ENCODE measurements around the gene CES2.
"Not testable (repeated sequence)": the region's sequence is repeated elsewhere in the genome, so short reads cannot be mapped to it uniquely, and the experiment has no call there.

Gene CES2

DNA sequence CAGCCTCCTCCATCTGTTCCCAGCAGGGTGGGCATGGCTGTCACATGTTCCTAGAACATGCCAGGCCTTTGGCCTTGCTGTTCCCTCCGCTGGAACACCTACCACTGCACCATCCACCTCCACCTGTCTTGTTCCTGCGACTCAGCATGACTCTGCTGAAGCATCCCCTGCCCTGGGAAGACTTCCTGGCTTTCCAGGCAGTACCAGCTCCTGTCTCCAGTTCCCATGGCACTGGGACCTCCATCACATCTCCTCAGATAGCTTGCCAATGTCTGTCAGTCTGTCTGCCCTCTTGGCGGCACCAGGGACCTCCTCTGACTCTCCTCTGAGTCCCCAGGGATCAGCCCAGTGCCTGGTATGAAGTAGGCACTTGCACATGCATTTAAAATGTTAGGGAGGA is 39.3 kb upstream of the CES2 start:
- H3K9ac ChIP-seq (ENCODE audit: low read depth, low read length): no peak overlapping the region
- peaks cover 2% of the 10 kb centered on the region for H3K4me1 ChIP-seq (ENCODE audit: control insufficient read depth, insufficient read depth, low read length)
- no peaks in the 10 kb centered on the region for H3K27me3 ChIP-seq (ENCODE audit: control insufficient read depth, insufficient read depth, low read length)
- no peak overlapping the region for H3K4me3 ChIP-seq (ENCODE audit: low read depth, low read length)
- H3K36me3 ChIP-seq (ENCODE audit: control insufficient read depth, insufficient read depth, low read length): no peaks in the 10 kb centered on the region
- H3K9me3 ChIP-seq (ENCODE audit: control insufficient read depth, insufficient read depth, low read length): no peaks in the 10 kb centered on the region

DNA sequence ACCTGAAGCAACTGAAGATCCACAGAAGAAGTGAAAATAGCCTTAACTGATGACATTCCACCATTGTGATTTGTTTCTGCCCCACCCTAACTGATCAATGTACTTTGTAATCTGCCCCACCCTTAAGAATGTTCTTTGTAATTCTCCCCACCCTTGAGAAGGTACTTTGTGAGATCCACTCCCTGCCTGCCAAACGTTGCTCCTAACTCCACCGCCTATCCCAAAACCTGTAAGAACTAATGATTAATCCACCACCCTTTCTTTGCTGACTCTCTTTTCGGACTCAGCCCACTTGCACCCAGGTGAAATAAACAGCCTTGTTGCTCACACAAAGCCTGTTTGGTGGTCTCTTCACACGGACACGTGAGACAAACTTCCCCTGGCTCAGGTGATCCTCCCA is 38.6 kb upstream of the CES2 start:
- H3K36me3 ChIP-seq (ENCODE audit: control insufficient read depth, insufficient read depth, low read length); H3K9me3 ChIP-seq (ENCODE audit: control insufficient read depth, insufficient read depth, low read length); H3K27me3 ChIP-seq (ENCODE audit: control insufficient read depth, insufficient read depth, low read length); H3K4me3 ChIP-seq (ENCODE audit: low read depth, low read length); H3K4me1 ChIP-seq (ENCODE audit: control insufficient read depth, insufficient read depth, low read length); H3K9ac ChIP-seq (ENCODE audit: low read depth, low read length): not testable (repeated sequence)

DNA sequence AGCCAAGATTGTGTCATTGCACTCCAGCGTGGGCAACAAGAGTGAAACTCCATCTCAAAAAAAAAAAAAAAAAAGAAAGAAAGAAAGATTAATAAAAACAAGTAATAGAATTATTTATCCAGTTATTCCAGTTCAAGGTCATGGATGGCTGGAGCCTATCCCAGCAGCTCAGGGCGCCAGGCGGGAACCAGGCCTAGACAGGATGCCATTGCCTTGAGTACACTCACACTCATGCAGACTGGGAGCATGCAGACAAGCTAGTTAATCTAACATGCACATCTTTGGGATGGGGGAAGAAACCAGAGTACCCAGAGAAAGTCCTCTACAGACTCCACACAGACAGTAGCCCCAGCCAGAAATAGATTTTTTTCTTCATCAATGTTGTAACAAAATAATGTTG is 37.1 kb upstream of the CES2 start:
- no peaks in the 10 kb centered on the region for H3K36me3 ChIP-seq (ENCODE audit: control insufficient read depth, insufficient read depth, low read length)
- no peaks in the 10 kb centered on the region for H3K9me3 ChIP-seq (ENCODE audit: control insufficient read depth, insufficient read depth, low read length)
- peaks cover 2% of the 10 kb centered on the region for H3K4me1 ChIP-seq (ENCODE audit: control insufficient read depth, insufficient read depth, low read length)
- no peaks in the 10 kb centered on the region for H3K27me3 ChIP-seq (ENCODE audit: control insufficient read depth, insufficient read depth, low read length)
- no peak overlapping the region for H3K4me3 ChIP-seq (ENCODE audit: low read depth, low read length)
- H3K9ac ChIP-seq (ENCODE audit: low read depth, low read length): no peak overlapping the region

GRCh38 chr16:66898933-66899309 is 36.4 kb upstream of the CES2 start:
- Histone ChIP-seq H3K4me1 (ENCODE audit: control insufficient read depth, insufficient read depth, low read length) (peaks cover 2% of the 10 kb centered on the region), H3K9ac (ENCODE audit: low read depth, low read length) (no peak overlapping the region), H3K27me3 (ENCODE audit: control insufficient read depth, insufficient read depth, low read length) (no peaks in the 10 kb centered on the region), H3K4me3 (ENCODE audit: low read depth, low read length) (no peak overlapping the region), H3K36me3 (ENCODE audit: control insufficient read depth, insufficient read depth, low read length) (no peaks in the 10 kb centered on the region), H3K9me3 (ENCODE audit: control insufficient read depth, insufficient read depth, low read length) (no peaks in the 10 kb centered on the region)

GRCh38 chr16:66899310-66899944 is 35.9 kb upstream of the CES2 start:
- Histone ChIP-seq H3K36me3 (ENCODE audit: control insufficient read depth, insufficient read depth, low read length) (no peaks in the 10 kb centered on the region), H3K9me3 (ENCODE audit: control insufficient read depth, insufficient read depth, low read length) (no peaks in the 10 kb centered on the region), H3K4me3 (ENCODE audit: low read depth, low read length) (no peak overlapping the region), H3K4me1 (ENCODE audit: control insufficient read depth, insufficient read depth, low read length) (peaks cover 2% of the 10 kb centered on the region), H3K9ac (ENCODE audit: low read depth, low read length) (no peak overlapping the region), H3K27me3 (ENCODE audit: control insufficient read depth, insufficient read depth, low read length) (no peaks in the 10 kb centered on the region)

DNA sequence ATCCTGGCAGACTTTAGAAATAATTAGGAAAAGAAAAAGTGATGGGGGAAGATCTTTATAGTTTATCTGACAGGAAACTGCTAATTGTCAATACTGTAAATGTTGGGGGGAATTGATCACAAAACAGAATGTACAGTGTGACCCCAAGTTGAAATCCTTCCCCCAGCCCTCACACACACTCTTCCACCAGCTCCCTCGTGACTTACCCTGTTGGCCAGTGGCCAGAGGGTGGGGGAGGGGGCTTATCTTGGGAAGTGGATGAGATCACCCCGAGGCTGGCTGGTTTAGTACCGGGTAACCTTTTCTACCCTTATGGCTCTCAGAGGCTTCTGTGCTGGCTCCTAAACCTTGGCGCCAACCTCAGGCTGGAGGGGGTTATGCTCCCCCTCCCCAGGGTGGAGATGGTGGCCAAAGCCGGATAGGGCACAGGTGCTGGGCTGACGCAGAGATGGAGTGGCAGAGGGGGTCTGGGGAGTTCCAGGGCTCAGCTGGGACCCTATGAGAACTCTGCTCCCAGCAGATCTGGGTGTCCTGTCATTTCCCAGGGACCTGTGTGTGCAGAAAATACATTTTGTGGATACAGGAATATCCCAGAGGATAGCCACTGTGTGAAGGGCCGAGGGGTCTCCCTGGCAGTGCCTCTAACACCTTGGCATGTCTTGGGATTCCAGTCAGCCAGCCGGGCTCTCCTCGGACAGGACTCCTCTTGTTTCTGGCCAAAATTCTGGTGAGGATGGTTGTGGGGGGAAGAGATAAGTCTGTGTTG is 35.2 kb upstream of the CES2 start:
- Histone ChIP-seq H3K4me1 (ENCODE audit: control insufficient read depth, insufficient read depth, low read length) (peaks cover 2% of the 10 kb centered on the region), H3K4me3 (ENCODE audit: low read depth, low read length) (no peak overlapping the region), H3K9me3 (ENCODE audit: control insufficient read depth, insufficient read depth, low read length) (no peaks in the 10 kb centered on the region), H3K27me3 (ENCODE audit: control insufficient read depth, insufficient read depth, low read length) (no peaks in the 10 kb centered on the region), H3K9ac (ENCODE audit: low read depth, low read length) (no peak overlapping the region), H3K36me3 (ENCODE audit: control insufficient read depth, insufficient read depth, low read length) (no peaks in the 10 kb centered on the region)

DNA sequence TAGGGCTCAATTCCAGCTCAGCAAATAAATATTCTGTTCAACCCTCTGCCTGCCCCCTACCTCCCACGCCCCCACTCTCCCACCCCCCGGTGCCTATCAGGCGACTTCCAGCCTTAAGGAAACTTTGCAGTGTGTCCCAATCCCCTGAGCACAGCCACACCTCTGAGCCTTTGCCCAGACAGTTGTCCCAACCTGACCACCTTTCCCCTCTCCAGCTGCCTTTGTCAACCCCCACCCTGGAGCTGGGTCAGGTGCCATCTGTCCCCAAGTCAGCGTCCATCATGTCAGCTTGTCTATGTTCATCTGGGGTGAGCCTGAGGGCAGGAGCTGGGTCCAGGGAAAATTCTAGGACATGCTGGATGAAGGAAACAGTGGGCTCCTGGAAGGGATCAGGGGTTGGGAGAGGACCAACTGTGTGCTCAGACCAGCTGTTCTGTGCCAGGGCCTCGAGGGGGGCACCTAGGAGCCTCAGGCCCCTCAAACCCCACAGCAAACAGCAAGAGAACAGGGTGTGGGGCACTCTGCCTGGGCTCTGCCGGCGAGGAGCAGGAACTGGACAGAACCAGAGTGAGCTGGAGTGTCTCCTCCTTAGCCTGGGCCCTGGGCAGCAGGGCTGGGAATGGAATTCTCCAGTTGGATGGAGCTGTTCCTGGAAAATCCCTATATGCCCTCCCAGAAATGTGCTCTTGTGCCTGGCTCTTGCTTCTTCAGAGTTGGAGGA is 34.4 kb upstream of the CES2 start:
- H3K9ac ChIP-seq (ENCODE audit: low read depth, low read length): no peak overlapping the region

DNA sequence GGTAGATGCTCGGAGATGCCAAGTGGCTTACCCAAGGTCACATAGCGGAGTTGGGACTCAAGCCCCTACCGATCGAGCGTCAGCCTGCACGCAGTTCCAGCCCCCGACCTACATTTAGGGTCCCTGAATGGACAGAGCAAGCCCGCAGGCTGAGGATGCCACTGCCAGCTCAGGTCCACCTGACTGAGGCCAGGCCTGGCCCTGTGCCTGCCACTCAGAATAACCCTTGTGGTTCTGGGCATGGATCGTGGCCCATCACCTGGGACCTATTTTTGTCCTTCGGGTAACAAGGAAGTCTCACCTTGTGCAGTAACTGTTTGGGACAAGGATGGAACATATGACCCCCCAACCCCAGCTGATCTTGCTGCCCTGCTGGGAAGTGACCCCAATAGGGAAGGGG is 33.7 kb upstream of the CES2 start:
- H3K9me3 ChIP-seq (ENCODE audit: control insufficient read depth, insufficient read depth, low read length): no peaks in the 10 kb centered on the region
- H3K27me3 ChIP-seq (ENCODE audit: control insufficient read depth, insufficient read depth, low read length): no peaks in the 10 kb centered on the region
- H3K4me1 ChIP-seq (ENCODE audit: control insufficient read depth, insufficient read depth, low read length): peaks cover 2% of the 10 kb centered on the region
- H3K36me3 ChIP-seq (ENCODE audit: control insufficient read depth, insufficient read depth, low read length): no peaks in the 10 kb centered on the region
- no peak overlapping the region for H3K9ac ChIP-seq (ENCODE audit: low read depth, low read length)
- H3K4me3 ChIP-seq (ENCODE audit: low read depth, low read length): no peak overlapping the region

More for the DNA sequence above, 34.4 kb upstream of the CES2 start:
- H3K9me3 ChIP-seq (ENCODE audit: control insufficient read depth, insufficient read depth, low read length): no peaks in the 10 kb centered on the region
- no peak overlapping the region for H3K4me3 ChIP-seq (ENCODE audit: low read depth, low read length)
- no peaks in the 10 kb centered on the region for H3K27me3 ChIP-seq (ENCODE audit: control insufficient read depth, insufficient read depth, low read length)
- H3K4me1 ChIP-seq (ENCODE audit: control insufficient read depth, insufficient read depth, low read length): peaks cover 2% of the 10 kb centered on the region
- H3K36me3 ChIP-seq (ENCODE audit: control insufficient read depth, insufficient read depth, low read length): no peaks in the 10 kb centered on the region

GRCh38 chr16:66902648-66903543 is 32.4 kb upstream of the CES2 start:
- H3K4me3 ChIP-seq (ENCODE audit: low read depth, low read length): no peak overlapping the region
- H3K36me3 ChIP-seq (ENCODE audit: control insufficient read depth, insufficient read depth, low read length): no peaks in the 10 kb centered on the region
- no peaks in the 10 kb centered on the region for H3K9me3 ChIP-seq (ENCODE audit: control insufficient read depth, insufficient read depth, low read length)
- H3K4me1 ChIP-seq (ENCODE audit: control insufficient read depth, insufficient read depth, low read length): peaks cover 2% of the 10 kb centered on the region
- no peak overlapping the region for H3K9ac ChIP-seq (ENCODE audit: low read depth, low read length)
- no peaks in the 10 kb centered on the region for H3K27me3 ChIP-seq (ENCODE audit: control insufficient read depth, insufficient read depth, low read length)

DNA sequence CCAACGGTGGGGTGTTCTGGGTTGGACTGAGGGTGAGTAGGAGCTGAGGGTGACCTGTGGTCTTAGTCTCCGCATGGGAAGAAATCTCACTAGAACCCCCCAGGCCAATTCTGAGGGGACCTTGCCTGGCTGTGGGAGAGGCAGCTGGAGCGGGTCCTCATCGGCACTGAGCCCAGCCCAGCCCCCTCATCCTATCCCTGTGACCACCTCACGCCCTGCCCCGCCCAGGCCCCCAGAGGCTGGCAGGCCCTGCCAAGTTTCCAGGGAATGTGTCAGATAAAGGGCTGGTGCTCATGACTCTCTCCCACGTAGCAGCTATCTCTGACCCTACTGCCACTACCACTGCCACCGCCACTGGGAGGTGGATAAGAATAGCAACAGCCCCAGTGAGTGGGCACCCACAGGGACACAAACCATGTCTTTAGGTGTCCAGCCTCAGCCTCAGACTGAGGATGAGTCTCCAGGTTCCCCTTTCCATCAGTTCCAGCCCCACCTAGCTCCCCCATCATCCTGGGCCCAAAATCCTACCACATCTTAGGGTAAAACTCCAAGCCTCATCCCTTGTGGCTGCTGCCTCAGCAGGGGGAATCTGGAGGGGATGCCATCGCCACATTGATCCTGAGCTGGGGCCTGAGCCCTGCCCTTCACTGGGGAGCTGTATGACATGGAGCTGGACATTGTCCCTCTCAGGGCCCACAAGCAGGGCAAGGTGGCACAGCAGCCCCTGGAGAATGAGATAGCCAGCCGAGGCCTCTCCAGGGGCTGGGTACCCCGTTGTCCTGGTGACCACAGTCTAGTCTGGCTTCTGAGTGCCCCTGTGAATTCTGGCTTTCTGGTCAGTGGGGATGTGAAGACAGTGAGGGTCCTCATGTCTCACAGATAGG is 31.5 kb upstream of the CES2 start:
- H3K9me3 ChIP-seq (ENCODE audit: control insufficient read depth, insufficient read depth, low read length): no peaks in the 10 kb centered on the region
- H3K36me3 ChIP-seq (ENCODE audit: control insufficient read depth, insufficient read depth, low read length): no peaks in the 10 kb centered on the region
- no peak overlapping the region for H3K4me3 ChIP-seq (ENCODE audit: low read depth, low read length)
- H3K9ac ChIP-seq (ENCODE audit: low read depth, low read length): no peak overlapping the region
- peaks cover 3% of the 10 kb centered on the region for H3K27me3 ChIP-seq (ENCODE audit: control insufficient read depth, insufficient read depth, low read length)
- H3K4me1 ChIP-seq (ENCODE audit: control insufficient read depth, insufficient read depth, low read length): peaks cover 2% of the 10 kb centered on the region

GRCh38 chr16:66904428-66904845 is 30.9 kb upstream of the CES2 start:
- H3K27me3 ChIP-seq (ENCODE audit: control insufficient read depth, insufficient read depth, low read length): peaks cover 5% of the 10 kb centered on the region
- H3K9ac ChIP-seq (ENCODE audit: low read depth, low read length): no peak overlapping the region
- no peak overlapping the region for H3K4me3 ChIP-seq (ENCODE audit: low read depth, low read length)
- no peaks in the 10 kb centered on the region for H3K36me3 ChIP-seq (ENCODE audit: control insufficient read depth, insufficient read depth, low read length)
- H3K4me1 ChIP-seq (ENCODE audit: control insufficient read depth, insufficient read depth, low read length): peaks cover 2% of the 10 kb centered on the region
- no peaks in the 10 kb centered on the region for H3K9me3 ChIP-seq (ENCODE audit: control insufficient read depth, insufficient read depth, low read length)
